Activated effector memory CD4-positive, alpha-beta T cell treated with Interleukin-2 at 50 U/mL for 16 hours (primary cell): ENCODE measurements around the gene WWTR1.

Source experiments
- DNase-seq: peaks from one replicate; pipeline ENCODE4 v3.0.0-alpha.2; 2020

Gene WWTR1

DNA sequence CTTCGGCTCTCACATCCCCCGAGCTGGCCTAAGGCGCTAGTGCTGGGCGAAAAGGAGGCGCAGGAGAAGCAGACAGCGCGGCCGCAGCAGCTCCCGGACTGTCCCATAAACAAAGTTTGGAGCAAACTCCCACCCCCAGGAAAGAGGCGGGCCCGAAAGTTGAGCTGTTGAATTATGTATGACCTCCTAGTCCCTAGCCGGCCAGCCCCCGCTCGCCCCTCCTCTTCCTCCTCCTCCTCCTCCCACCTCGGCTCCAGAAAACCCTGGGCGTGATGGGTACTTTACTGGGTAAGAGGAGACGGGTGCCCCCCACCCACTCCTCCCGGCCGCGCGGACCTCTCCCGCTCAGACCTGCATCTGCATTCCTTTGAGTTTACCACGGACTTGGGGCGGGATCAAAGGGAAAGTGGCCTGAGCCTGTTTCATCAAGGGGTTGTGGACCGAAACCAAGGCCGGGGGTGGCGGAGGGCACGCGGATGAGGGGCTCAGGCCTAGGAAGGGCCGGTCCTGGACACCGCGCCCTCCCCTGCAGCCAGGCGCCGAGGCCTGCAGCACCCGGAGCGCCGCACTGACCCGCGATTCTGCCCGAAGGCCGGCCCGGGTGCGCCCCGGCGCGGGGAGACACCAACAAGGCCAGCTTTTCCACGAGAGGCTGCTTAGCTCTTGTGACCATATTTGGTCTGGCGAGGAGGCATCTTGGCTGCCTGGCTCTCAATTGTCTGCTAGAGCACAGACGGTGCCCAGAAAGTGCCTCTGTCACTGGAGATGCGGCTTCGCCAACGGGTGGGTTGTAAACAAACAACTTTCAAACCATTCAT is at the start of gene WWTR1:
TSS of gene WWTR1 (minus strand) at position 100 of the 818 bp plus-strand sequence. CDS start 719 bp downstream, outside the sequence.
- no peak for DNase-seq

GRCh38 chr3:149706905-149707304 is 49.1 kb upstream of the WWTR1 start:
- DNase-seq, result no peak

DNA sequence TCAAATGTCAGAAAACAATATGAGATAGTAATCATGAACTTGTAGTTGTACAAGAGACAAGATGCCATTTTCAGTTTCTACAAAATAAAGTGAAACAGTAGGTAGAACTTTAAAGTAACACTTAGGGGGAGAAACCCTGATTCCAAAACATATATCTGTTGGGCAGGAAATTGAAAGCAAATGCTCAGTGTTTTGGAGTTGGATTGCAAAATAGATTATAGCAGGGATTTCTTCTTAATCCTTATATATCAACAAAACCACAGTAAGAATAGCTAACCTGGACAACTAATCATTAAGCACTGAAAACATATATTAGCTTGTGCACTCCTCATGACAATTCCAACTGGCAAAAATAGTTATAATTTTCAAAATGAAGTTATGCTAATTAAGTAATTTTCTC is 47.6 kb upstream of the WWTR1 start:
- DNase-seq, result no peak

GRCh38 chr3:149703466-149703865 is 45.6 kb upstream of the WWTR1 start:
- no peak for DNase-seq

DNA sequence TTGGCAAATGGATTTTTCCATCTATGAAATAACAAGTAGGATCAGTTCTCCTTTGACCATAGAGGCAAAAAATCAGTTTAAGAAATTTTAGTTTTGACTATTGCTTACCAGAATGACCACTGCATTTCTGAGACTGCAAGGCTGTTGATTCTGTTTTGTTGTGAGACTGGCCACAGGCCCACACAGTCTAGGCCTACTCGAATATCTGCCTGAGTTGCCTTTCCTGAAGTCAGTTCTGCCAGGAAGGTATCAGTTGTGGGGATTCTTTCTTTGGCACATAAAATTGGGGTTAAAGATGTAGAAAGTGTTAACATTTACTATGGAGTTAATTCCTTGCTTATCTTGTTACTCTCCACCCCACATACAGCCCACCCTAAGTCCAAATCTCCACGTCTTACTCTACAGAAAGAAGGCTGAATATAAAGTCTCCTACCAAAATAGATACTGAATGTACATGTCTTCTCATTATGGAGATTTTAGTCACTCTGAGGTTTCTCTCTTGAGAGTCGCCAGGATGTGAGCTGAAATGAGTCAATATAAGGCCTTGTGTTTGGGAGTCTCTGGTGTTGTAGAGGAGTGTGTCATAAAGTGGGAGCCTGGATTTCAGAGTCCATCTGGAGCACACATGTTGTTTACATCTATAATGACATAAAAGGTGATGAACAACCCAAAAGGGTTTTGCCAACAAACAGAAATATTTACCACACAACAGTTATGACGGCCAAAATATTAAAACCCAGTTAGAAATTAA is 45.0 kb upstream of the WWTR1 start:
- DNase-seq, result no peak

GRCh38 chr3:149701977-149702350 is 44.1 kb upstream of the WWTR1 start:
- no peak for DNase-seq

GRCh38 chr3:149701206-149701976 is 43.6 kb upstream of the WWTR1 start:
- no peak for DNase-seq

GRCh38 chr3:149688122-149688757 is 30.4 kb upstream of the WWTR1 start:
- no peak for DNase-seq

DNA sequence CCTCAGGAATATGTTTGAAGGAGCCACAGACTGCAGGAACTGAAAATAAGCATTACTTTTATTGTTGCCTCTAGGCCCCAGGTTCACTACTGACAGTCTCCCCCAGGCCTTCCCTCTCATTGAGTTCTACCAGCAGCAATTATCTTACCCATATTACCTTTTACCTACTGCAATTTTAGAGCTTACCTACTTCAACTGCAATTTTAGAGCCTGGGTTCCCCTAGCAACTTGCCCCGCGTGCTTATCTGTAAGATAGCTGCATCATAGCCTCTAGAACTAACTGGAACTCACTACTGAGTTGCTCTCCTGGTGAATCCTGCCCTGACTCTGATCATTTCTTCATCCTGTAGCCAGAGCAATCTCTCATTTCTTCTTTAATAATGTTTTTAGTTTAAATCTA is 29.2 kb upstream of the WWTR1 start:
- DNase-seq, result no peak

- no peak for DNase-seq
Measured at GRCh38 chr3:149678351-149678950, 20.6 kb upstream of the WWTR1 start.

GRCh38 chr3:149673393-149673792 is 15.6 kb upstream of the WWTR1 start:
- no peak for DNase-seq

DNA sequence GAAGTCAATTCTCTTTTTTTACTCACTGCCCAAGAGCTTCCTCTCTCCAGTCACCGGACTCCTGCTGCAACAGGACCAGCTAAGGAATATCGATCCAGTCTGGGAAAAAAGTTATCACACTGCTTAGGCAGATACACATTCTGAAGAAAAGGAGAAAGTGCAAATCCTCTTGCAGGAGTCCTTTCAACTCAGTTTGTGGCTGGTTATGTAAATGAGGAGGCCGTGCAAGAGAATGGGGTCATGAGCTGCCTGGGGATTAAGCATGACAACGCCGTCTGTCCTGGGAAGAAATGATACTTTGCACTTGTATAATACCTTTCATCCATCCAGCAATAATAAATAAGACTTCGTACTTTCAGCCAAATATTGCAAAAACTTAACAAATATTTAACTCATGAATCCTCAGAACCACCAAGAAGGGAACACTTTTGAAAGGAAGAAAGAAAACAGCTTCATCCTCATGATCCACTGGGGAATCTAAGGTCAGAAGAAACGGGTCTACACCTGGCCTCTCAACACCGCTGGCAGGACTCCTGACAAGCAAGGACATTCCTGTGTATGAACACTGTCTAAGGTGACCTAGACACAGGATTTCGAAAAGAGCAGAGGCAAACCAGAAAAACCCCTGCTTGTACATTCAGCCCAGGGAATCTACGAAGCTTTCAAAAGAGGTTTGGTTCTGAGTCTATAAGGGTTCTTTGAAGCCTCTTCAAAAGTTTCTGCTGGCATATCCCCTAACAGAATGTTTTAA is 13.1 kb upstream of the WWTR1 start:
- DNase-seq, result no peak

DNA sequence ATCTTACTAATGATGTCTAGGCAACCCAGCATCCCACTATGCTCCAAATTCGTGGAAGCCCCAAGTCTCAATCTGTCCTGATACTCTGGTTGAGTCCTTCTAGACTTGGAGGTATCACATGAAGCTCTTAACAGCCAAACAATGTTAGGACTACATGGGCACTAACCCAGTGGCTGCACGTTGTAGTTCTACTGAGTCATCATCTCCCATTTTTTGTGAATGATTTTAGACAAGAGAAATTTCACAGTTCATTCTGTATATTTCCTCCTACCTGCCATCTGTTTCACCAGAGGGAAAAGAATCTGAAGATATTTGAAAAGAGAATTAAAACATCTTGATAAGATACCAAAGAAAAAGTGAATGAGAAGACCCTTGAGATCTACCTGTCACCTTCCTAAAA is 9.8 kb upstream of the WWTR1 start:
- no peak for DNase-seq

DNA sequence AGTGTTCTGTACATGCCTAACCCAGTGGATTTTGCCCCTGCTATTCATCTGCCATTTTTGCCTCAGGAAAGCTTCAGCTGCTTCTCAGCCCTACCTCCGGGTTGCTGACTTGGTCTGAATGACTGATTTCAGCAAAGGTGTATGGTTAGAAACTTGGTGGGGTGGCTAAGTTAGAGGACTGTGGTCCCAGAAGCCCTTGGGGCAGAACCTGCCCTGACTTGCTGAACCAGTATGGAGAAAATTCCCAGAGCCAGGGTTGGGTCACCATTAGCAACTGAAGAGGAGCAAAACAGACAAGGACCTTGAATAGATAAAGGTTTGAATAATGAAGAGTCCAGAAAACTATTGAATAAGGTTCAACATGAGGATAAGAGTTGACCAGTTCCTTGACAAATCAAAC is 6.1 kb upstream of the WWTR1 start:
- DNase-seq, result no peak

GRCh38 chr3:149662240-149662887 is 4.5 kb upstream of the WWTR1 start:
- no peak for DNase-seq

DNA sequence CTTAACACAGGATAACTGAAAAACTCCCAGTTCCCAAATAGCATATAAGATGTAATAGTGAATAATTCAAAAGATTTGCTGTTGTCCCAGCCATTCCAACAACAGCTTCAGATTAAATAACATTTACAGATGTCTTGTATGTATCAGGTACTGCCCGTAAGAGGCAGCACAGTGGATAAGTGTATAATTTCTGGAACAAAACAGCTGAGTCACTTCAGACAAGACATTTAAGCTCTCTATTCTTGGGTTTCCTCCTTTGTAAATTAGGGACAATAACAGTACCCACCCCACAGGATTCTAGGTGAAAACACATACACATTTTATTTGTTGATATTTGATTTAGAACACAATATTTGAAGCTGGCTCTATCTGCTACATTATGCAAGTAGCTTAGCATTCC is 2.6 kb upstream of the WWTR1 start:
- no peak for DNase-seq

- DNase-seq, result no peak
Measured at GRCh38 chr3:149658744-149659497, 1.1 kb upstream of the WWTR1 start.

GRCh38 chr3:149657321-149657925 is 402 bp downstream of the WWTR1 start:
- no peak for DNase-seq

- no peak for DNase-seq
Measured at GRCh38 chr3:149655826-149656574, 1.8 kb downstream of the WWTR1 start.
